Activated T-cell treated with anti-CD3 and anti-CD28 coated beads for 48 hours (primary cell): Measurements from ENCODE around the gene SPATS1.
A peak's percentile ranks its signal among the peaks of the same experiment; 100 is the strongest.
"Not testable (repeated sequence)": the region's sequence is repeated elsewhere in the genome, so short reads cannot be mapped to it uniquely, and the experiment has no call there.

Experiments used
- DNase-seq: peaks from one replicate; pipeline ENCODE4 v3.0.0-alpha.2; 2020; ENCODE audit warnings: low read depth

The SPATS1 gene

DNA sequence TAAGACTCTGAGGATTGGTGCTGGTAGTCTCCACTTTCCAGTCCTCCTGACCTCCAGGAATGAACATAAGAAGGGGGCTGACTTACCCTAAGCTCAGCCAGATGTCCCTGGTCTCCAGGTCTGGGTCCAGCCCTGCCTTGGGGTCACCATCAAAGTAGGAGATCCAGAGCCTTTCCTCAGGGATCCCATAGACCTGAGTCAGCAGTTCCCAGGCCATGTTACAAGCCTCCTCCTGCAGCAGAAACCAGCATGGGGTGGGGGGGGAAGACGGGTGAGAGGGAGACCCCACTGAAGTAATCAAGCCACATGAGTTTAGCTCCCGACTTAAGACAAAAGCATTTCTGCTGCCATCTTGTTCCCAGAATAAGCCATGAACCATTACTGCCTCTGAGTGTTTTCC lies 31.1 kb upstream of the SPATS1 start:
- DNase-seq = no peak

- DNase-seq = no peak
These were observed 30.7 kb upstream of the SPATS1 start for GRCh38 chr6:44311767-44312166.

- peak; percentile 89 for DNase-seq
These were observed 29.3 kb upstream of the SPATS1 start, which contains the start of gene AARS2 for GRCh38 chr6:44312901-44313788. AARS2 (minus strand) TSS chr6:44313347; CDS start chr6:44313323, 24 bp downstream.

GRCh38 chr6:44314657-44315056 lies 27.8 kb upstream of the SPATS1 start:
- DNase-seq = not testable (repeated sequence)

DNA sequence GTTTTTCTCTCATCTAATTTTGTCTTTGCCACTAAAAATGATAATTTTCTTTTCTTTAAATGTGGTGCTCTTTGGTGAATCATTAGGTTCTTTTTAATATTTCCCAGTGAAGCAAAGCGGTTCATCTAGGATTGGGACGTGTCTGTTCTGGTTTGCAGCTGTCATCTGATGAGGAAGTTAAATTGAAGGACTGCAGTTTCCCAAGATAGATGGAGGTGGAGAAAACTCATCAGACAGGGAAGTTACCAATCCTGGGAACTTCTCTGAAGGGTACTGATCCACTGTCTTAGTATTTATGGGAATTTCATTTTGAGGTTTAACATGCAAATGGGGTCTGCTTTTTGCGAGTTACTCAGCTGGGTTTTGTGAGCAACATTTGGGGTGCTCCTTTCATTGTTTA lies 26.9 kb upstream of the SPATS1 start:
- no peak for DNase-seq

GRCh38 chr6:44315951-44316350 lies 26.5 kb upstream of the SPATS1 start:
- no peak for DNase-seq

GRCh38 chr6:44316481-44316880 lies 26.0 kb upstream of the SPATS1 start:
- DNase-seq = no peak

- not testable (repeated sequence) for DNase-seq
These were observed 25.3 kb upstream of the SPATS1 start for GRCh38 chr6:44317136-44317631.

DNA sequence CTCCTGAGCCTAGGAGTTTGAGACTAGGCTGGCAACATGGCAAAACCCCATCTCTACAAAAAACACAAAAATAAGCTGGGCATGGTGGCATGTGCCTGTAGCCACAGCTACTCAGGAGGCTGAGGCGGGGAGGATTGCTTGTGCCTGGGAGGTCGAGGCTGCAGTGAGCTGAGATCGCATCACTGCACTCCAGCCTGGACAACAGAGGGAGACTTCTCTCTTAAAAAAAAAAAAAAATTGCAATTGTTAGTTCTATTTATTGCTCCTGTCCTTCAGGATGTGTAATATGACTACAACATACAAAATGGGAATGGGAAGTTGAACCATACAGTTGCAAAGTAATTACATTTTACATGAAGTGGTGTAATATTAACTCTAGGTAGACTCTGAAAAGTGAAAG lies 21.2 kb upstream of the SPATS1 start:
- no peak for DNase-seq

GRCh38 chr6:44327096-44327495 lies 15.4 kb upstream of the SPATS1 start:
- no peak for DNase-seq

DNA sequence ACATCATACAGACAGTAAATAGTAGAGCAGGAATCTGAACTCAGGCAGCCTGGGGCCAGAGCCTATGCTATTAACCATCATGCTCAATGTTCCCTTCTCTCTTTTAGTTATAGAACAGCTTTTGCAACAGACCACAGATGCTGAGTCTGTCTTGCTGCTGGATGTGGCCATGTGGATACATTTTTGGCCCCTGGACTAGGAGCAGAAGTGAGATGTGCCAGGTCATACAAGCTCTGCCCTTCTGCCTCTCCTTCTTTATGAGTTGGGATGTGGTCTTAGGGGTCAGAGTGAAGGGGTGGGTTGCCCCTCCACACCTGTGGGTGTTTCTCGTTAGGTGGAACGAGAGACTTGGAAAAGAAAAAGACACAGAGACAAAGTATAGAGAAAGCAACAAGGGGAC lies 14.7 kb upstream of the SPATS1 start:
- DNase-seq = no peak

DNA sequence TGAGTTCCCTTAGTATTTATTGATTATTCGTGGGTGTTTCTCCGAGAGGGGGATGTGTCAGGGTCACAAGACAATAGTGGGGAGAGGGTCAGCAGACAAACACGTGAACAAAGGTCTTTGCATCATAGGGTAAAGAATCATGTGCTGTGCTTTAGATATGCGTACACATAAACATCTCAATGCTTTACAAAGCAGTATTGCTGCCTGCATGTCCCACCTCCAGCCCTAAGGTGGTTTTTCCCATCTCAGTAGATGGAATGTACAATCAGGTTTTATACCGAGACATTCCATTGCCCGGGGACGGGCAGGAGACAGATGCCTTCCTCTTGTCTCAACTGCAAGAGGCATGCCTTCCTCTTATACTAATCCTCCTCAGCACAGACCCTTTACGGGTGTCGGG lies 14.2 kb upstream of the SPATS1 start:
- DNase-seq = not testable (repeated sequence)

DNA sequence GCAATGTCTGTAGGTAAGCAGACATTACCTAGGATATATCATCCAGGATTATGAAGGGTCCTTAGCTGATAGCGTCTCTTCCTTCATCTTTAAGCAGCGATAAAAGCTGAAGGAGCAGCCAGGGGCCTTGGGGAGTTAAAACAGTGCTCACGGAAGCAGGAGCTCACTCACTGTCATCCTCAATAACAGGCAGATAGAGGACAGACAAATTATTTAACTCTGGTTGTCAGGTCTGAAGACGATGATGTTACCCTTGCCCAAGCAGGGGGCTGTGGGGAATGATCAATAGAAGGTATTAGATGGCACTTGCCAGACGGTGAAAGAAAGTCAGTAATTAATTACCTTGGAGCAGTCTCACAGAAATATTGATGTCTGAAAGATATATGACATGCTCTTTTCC lies 12.6 kb upstream of the SPATS1 start:
- DNase-seq = no peak

DNA sequence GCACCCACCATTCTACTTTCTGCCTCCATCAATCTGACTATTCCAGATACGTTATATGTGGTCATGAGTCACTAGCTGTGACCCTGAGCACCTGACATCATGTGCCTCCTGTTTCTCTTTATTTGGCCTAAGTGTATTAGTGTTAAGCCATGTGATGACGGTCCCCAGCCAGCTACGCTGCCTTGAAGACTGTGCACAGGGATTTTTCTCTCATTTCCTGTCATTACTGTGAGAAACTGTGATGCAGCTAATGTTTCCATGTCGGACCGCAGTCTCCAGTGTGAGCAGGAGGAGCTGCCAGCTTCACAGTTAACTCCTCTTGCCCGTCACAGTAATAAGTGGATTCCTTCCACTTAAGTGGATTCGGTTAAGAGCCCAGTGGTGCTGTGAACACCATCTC lies 9.9 kb upstream of the SPATS1 start:
- DNase-seq = no peak

GRCh38 chr6:44333273-44333919 lies 9.1 kb upstream of the SPATS1 start:
- no peak for DNase-seq

DNA sequence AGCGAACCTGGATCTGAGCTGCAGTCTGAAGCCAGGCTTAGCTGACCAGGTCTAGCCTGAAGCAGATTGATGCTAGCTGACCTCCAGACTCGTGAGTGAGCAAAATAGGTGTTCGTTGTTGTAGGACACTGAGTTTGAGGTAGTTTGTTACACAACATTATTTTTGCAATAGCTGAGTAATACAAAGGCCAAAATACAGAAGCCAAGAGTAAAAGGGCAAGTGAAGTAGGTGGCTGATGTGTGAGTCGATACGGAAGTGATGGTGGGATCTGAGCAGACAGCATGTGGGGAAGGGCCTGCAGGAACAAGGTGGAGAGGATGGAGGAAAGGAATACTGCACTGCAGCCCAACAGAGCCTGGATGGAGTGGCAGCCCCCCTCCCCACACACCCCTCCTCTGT lies 8.5 kb upstream of the SPATS1 start:
- DNase-seq = no peak

DNA sequence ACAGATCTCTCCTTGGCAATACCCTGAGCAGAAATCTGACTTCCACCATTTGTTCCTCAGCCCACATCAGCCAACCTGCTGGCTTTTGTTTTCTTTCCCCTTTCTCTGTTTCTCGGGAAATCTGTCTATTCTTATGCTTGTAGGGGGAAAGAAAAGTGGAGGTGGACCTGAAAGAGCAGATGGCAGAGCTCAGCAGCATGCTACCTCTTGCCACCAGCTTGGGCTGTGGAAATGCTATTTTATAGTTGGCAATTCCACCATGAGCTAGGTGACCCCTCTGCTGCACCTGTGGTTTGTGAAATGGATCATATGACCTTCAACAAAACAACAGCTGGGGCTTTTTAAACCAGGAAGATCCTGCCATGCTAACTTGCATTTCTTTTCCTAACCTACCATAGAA lies 6.8 kb upstream of the SPATS1 start:
- no peak for DNase-seq

- DNase-seq = peak; percentile 60
These were observed 4.0 kb upstream of the SPATS1 start for GRCh38 chr6:44338228-44339122.

GRCh38 chr6:44339301-44339700 lies 3.1 kb upstream of the SPATS1 start:
- no peak for DNase-seq

DNA sequence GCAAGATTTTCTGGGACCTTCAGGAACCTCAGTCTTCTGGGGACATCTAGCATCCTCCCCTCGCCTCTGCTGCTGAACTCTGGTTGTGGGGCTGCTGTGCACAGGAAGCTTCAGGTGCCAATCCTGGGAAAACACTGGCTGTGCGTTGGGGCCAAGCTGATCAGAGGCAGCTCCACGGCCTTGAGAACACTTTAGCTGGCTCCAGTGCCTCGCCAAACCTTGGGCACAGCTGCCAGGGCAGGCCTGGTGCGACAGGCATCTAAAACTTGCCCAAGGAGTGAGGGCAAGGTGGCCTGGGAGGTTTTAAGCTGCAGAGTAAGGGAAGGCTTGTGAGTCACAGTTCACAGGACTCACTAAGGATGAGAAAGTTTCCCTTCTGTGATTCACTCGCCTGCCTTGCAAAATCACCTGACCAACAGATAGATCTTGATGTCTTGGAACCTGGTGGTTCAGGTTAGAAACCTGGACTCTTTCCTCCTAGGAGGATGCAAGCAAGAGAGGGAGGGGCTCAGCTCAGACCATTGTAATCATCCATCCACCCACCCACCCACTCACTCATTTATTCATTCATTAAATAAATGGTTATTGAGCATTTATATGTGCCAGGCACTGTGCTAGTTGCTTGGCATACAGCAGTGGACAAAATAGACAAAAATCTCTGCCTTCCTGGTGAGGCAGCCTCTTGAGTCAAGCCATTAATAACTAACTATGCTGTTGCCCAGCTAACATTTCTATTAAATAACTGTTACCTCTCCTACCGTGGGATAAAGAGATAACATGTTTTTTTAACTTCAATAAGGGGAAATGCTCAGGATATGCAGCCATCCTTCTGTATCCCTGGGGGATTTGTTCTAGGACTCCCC lies 2.5 kb upstream of the SPATS1 start:
- no peak for DNase-seq
